Mesothelial cell of epicardium (in vitro differentiated cells): ENCODE results near the gene SMPD3. TPM values are rescaled to one million over a fixed set of nuclear protein-coding genes. Genes with fewer than 3 reads are reported as not detected.

Experiments used
- DNase-seq, 2 experiments: peaks; one replicate each; pipeline ENCODE4 v3.0.0; 2021; ENCODE audit warnings: low spot score in 2 of 2; ENCODE audit not compliant: unreplicated experiment in 2 of 2
- H3K27ac Mint-ChIP-seq: 2 replicates; pipeline ENCODE4 v1.8.0; 2021; ENCODE audit warnings: mixed read lengths
- H3K27me3 Mint-ChIP-seq: 2 replicates; pipeline ENCODE4 v1.8.0; 2021; ENCODE audit warnings: low read depth, mixed read lengths
- H3K36me3 Mint-ChIP-seq: 2 replicates; pipeline ENCODE4 v1.8.0; 2021; ENCODE audit warnings: mixed read lengths
- H3K4me1 Mint-ChIP-seq: 2 replicates; pipeline ENCODE4 v1.8.0; 2021; ENCODE audit warnings: mixed read lengths
- H3K4me3 Mint-ChIP-seq: 2 replicates; pipeline ENCODE4 v1.8.0; 2021; ENCODE audit warnings: mild to moderate bottlenecking, moderate library complexity, mixed read lengths
- H3K9me3 Mint-ChIP-seq: 2 replicates; pipeline ENCODE4 v1.8.0; 2021; ENCODE audit warnings: mixed read lengths
- total RNA-seq: library from RNA; stranded (reverse); gene quantifications from 3 replicates; pipeline ENCODE4 v1.2.1, GENCODE V29; 2021
- TF ChIP-seq, protein P1 (sequence below): fragments of 200-600 bp; sonication (generic); IDR thresholded peaks from one replicate; pipeline ENCODE4 v1.5.0; 2021; ENCODE audit warnings: antibody characterized with exemption; ENCODE audit not compliant: unreplicated experiment

The SMPD3 gene
- total RNA-seq, 1 donor from 2014 or later = 0.20 TPM

DNA sequence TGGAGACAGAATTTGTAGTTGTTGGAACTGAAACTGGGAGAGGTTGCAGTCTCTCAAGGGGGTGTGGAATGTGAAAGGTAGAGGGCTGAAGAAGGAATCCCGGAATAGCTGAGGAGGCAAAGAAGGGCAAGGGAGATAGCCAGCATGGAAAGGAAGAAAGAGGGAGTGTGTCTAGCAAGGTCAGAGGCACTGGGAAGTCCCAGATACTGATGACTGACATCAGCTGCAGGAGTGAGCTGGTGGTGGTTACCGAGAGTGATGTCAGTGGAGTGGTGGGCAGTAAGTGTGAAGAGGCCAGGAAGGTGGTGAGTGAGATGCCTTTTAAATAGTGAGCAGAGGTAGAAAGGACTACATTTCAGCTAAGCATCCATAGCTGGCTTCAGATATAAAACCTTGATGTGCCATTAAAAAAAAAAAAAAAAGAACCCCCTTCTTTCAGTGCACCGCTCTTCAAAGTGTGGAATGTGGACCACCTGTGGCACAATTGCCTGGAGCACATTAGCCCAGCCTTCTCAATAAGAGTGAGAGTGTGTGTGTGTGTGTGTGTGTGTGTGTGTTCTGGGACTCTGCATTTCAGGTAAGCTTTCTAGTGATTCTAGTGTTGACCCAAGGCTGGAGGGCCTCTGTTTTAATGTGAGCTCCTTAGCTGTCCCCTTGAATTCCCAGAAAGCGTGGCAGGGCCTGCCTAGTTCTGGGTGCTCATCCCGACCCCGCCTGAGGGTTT, 129.0 kb downstream of the SMPD3 start:
- peaks cover 32% of the 10 kb centered on the region for H3K36me3 Mint-ChIP-seq
- no peak for DNase-seq
- no peaks in the 10 kb centered on the region for H3K27me3 Mint-ChIP-seq
- no peaks in the 10 kb centered on the region for H3K9me3 Mint-ChIP-seq
- H3K4me3 Mint-ChIP-seq = no peak overlapping the region
- H3K27ac Mint-ChIP-seq = no peak overlapping the region
- TF ChIP-seq, protein P1, sequence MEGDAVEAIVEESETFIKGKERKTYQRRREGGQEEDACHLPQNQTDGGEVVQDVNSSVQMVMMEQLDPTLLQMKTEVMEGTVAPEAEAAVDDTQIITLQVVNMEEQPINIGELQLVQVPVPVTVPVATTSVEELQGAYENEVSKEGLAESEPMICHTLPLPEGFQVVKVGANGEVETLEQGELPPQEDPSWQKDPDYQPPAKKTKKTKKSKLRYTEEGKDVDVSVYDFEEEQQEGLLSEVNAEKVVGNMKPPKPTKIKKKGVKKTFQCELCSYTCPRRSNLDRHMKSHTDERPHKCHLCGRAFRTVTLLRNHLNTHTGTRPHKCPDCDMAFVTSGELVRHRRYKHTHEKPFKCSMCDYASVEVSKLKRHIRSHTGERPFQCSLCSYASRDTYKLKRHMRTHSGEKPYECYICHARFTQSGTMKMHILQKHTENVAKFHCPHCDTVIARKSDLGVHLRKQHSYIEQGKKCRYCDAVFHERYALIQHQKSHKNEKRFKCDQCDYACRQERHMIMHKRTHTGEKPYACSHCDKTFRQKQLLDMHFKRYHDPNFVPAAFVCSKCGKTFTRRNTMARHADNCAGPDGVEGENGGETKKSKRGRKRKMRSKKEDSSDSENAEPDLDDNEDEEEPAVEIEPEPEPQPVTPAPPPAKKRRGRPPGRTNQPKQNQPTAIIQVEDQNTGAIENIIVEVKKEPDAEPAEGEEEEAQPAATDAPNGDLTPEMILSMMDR = no peak
- peaks cover 2% of the 10 kb centered on the region for H3K4me1 Mint-ChIP-seq

- Mint-ChIP-seq H3K36me3 (peaks cover 8% of the 10 kb centered on the region), H3K4me1 (peaks cover 26% of the 10 kb centered on the region), H3K9me3 (no peaks in the 10 kb centered on the region), H3K27me3 (no peaks in the 10 kb centered on the region), H3K27ac (no peak overlapping the region), H3K4me3 (no peak overlapping the region)
- TF ChIP-seq, protein P1 = no peak
- DNase-seq = no peak
Measured at GRCh38 chr16:68313116-68313515, 135.2 kb downstream of the SMPD3 start.

GRCh38 chr16:68310774-68311511, 137.4 kb downstream of the SMPD3 start, which contains the start of the genes PRMT7 and SLC7A6OS:
Gene PRMT7, plus strand, starts transcription at chr16:68311019. Its CDS starts 4,961 bp downstream, at chr16:68315980.
Gene SLC7A6OS, minus strand, starts transcription at chr16:68310946. Its CDS starts 20 bp downstream, at chr16:68310926.
- Mint-ChIP-seq H3K4me1 (peaks cover 26% of the 10 kb centered on the region), H3K4me3 (peak within 1 kb of the TSS; percentile 98), H3K27ac (peak within 1 kb of the TSS; percentile 98)

DNA sequence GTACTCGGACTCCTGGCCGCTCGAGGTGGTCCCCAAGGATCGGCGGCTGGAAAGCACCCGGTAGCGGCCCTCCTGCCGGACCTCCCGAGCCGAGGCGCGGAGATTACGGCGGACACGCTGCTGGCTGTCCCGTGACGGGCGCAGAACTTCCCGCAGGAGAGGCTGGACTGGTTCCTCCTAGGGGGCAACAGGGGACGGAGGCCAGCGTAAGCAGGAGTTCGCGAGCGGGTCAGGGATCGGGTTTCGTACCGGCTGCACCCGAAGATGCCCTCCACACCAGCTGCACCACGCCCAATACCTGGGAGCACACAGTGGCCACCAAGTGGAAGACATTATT, 137.9 kb downstream of the SMPD3 start:
- H3K4me3 Mint-ChIP-seq = peak overlapping the region; percentile 98
- no peaks in the 10 kb centered on the region for H3K27me3 Mint-ChIP-seq
- peak overlapping the region; percentile 98 for H3K27ac Mint-ChIP-seq
- DNase-seq = no peak
- H3K36me3 Mint-ChIP-seq = peaks cover 13% of the 10 kb centered on the region
- H3K4me1 Mint-ChIP-seq = peaks cover 26% of the 10 kb centered on the region
- no peaks in the 10 kb centered on the region for H3K9me3 Mint-ChIP-seq
- TF ChIP-seq, protein P1 = no peak

More at GRCh38 chr16:68310774-68311511, 137.4 kb downstream of the SMPD3 start, which contains the start of the genes PRMT7 and SLC7A6OS:
- Mint-ChIP-seq H3K27me3 (no peaks in the 10 kb centered on the region), H3K36me3 (peaks cover 11% of the 10 kb centered on the region), H3K9me3 (no peaks in the 10 kb centered on the region)
- DNase-seq = peak; percentile 78 to 87
- TF ChIP-seq, protein P1 = peak; percentile 21

GRCh38 chr16:68309799-68310198, 138.5 kb downstream of the SMPD3 start:
- no peaks in the 10 kb centered on the region for H3K9me3 Mint-ChIP-seq
- peaks cover 19% of the 10 kb centered on the region for H3K36me3 Mint-ChIP-seq
- H3K4me1 Mint-ChIP-seq = peaks cover 26% of the 10 kb centered on the region
- DNase-seq = no peak
- H3K4me3 Mint-ChIP-seq = peak overlapping the region; percentile 98
- H3K27me3 Mint-ChIP-seq = no peaks in the 10 kb centered on the region
- H3K27ac Mint-ChIP-seq = peak overlapping the region; percentile 98
- TF ChIP-seq, protein P1 = no peak

Other genes starting within 250 kb of the SMPD3 start
- gene ESRP2, start 212.4 kb downstream of the SMPD3 start, total RNA-seq = 32.4 to 34.7 TPM (median 33.6 TPM) in 3 replicates
- 19.4 to 19.9 TPM (median 19.8 TPM) in 3 replicates for gene PLA2G15, start 203.1 kb downstream of the SMPD3 start, total RNA-seq
- gene SLC7A6, start 184.0 kb downstream of the SMPD3 start, total RNA-seq = 66.0 to 73.2 TPM (median 70.4 TPM) in 3 replicates
- 20.4 to 23.3 TPM (median 22.7 TPM) in 3 replicates for gene SLC7A6OS, start 137.6 kb downstream of the SMPD3 start, total RNA-seq
- 69.7 to 77.9 TPM (median 71.8 TPM) in 3 replicates for gene PRMT7, start 137.5 kb downstream of the SMPD3 start, total RNA-seq
- gene ZFP90, start 90.8 kb upstream of the SMPD3 start, total RNA-seq = 40.3 to 45.2 TPM (median 41.6 TPM) in 3 replicates
- gene CDH3, start 196.8 kb upstream of the SMPD3 start, total RNA-seq = 179 to 180 TPM (median 180 TPM) in 3 replicates